ENCODE data around the gene ARHGEF12.

Gene ARHGEF12

DNA sequence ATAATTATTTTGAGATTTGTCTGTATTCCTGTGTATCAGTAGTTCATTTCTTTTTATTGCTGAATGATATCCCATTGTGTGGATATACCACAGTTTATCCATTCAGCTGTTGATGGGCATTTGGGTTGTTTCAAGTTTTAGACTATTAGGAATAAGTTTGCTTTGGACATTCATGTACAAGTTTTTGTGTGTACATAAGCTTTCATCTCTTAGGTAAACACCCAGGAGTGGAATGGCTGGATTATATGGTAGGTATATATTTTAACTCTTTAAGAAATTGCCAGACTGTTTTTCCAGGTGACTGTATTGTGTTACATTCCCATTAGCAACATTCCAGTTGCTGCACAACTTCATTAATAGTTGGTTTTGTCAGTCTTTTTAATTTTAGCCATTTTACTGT lies 52.0 kb downstream of the ARHGEF12 start:
- no peak for DNase-seq (ENCODE audit: low spot score)

GRCh38 chr11:120389693-120390584 lies 53.7 kb downstream of the ARHGEF12 start:
- DNase-seq (ENCODE audit: low spot score), result no peak

DNA sequence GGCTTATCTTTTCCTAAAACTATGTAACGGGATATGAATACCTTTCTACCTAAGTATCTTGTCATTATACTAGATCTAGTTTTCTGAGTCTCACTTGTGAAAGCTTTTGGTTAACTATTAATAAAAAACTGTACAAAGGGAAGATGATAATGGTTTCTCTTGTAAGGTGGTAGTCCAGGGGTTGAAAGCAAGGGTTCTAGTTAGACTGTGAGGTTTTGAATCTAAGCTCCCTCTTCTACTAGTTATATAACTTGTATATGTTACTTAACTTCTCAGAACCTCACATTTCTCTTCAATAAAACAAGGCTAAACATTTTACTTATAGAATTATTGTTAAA lies 54.3 kb downstream of the ARHGEF12 start:
- no peak for DNase-seq (ENCODE audit: low spot score)

GRCh38 chr11:120391292-120391691 lies 55.1 kb downstream of the ARHGEF12 start:
- no peak for DNase-seq (ENCODE audit: low spot score)

GRCh38 chr11:120391854-120392253 lies 55.6 kb downstream of the ARHGEF12 start:
- no peak for DNase-seq (ENCODE audit: low spot score)

- DNase-seq (ENCODE audit: low spot score), result no peak
These were observed 56.1 kb downstream of the ARHGEF12 start for GRCh38 chr11:120392314-120392713.

- no peak for DNase-seq (ENCODE audit: low spot score)
These were observed 56.6 kb downstream of the ARHGEF12 start for GRCh38 chr11:120392793-120393192.

DNA sequence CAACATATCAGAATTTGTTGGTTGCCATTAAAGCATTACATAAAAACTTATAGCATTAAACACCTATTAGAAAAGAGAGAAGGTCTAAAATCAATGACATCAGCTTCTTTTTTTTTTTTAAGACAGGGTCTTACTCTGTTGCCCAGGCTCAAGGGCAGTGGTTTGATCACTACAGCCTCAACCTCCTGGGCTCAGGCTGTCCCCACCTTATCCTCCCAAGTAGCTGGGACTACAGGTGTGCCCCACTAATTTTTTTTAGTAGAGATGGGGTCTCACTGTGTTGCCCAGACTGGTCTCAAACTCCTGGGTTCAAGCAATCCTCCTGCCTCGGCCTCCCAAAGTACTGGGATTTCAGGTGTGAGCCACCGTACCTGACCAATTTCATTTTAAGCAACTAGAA lies 57.9 kb downstream of the ARHGEF12 start:
- DNase-seq (ENCODE audit: low spot score), result no peak

GRCh38 chr11:120395778-120396177 lies 59.6 kb downstream of the ARHGEF12 start:
- no peak for DNase-seq (ENCODE audit: low spot score)

- DNase-seq (ENCODE audit: low spot score), result no peak
These were observed 61.9 kb downstream of the ARHGEF12 start for GRCh38 chr11:120398132-120398531.

DNA sequence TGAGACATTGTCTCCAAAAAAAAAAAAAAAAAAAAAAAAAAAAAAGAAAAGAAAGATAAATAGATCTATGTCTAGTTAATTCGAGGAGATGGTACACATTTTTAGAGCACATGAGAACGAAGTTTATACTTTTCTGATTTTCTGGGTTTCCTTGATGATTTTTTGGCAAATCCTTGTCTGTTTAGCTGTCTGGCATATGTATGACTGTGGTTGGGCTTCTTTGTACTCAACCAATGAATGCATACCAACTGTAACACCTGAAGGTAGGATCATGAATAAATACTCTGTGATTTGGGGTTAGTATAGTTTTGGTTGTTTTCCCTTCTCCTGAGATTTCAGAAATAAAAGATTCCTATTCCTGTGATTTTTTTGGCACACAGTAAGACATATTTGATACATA lies 63.1 kb downstream of the ARHGEF12 start:
- DNase-seq (ENCODE audit: low spot score), result no peak

DNA sequence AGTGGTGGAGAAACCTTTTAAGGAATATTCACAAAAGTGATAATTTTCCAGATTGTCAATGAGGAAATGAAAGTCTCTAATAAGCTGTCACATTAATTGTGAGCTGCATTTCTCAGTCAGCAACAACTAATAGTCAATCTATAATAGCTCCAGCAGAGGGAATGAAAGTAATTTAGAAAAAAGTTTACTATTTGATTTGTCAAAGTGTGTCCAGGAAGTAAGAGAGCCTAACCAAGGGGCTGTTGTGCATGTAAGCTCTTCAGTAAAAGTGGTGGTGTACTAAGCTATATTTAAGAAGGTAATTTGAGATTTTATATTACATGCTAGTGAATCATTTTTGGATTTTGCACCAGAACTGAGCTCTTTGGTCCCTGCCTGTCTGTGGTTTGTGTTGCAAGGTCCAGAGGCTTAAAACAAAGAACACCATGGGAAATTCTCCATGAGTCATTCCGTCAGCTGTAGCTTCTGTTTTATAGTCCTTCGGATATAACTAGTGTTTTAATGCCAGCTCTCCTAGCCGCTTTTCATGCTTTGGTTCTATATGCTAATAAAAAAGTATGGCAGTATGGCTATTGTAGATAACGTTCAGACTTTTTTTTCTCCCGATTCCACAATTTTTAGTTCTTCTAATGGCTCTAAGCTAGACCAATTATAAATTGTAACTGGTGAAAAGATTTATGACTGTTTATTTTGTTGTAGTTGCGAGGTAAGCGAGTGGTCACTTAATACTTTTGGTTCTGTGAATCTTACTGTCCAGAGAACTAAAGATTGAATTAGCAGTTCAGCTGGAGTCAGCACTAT lies 64.6 kb downstream of the ARHGEF12 start:
- DNase-seq (ENCODE audit: low spot score), result no peak

DNA sequence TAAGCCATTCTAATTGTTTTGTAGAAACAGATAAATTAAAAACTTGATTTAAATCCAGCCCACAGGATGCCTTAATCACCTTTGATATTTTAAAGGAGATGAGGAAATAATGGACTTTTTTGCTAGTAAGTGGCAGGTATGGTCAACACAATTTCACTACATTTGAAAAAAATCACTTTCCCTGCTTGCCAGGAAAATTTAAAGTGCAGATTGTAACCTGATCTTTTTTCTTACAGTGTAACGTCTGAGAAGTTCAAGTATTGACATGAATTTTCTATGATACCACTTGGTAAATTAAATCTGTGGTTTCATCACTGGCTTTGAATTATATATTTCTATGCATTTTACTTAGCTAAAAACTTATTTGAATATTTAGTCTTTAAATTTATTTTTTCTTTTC lies 65.3 kb downstream of the ARHGEF12 start:
- DNase-seq (ENCODE audit: low spot score), result no peak

- DNase-seq (ENCODE audit: low spot score), result no peak
These were observed 67.8 kb downstream of the ARHGEF12 start for GRCh38 chr11:120403966-120404365.

- no peak for DNase-seq (ENCODE audit: low spot score)
These were observed 68.3 kb downstream of the ARHGEF12 start for GRCh38 chr11:120404495-120404894.

GRCh38 chr11:120409655-120410054 lies 73.4 kb downstream of the ARHGEF12 start:
- DNase-seq (ENCODE audit: low spot score), result no peak

- DNase-seq (ENCODE audit: low spot score), result no peak
These were observed 74.6 kb downstream of the ARHGEF12 start for GRCh38 chr11:120410622-120411380.

GRCh38 chr11:120413480-120413879 lies 77.3 kb downstream of the ARHGEF12 start:
- no peak for DNase-seq (ENCODE audit: low spot score)

GRCh38 chr11:120420572-120420971 lies 84.4 kb downstream of the ARHGEF12 start:
- no peak for DNase-seq (ENCODE audit: low spot score)

DNA sequence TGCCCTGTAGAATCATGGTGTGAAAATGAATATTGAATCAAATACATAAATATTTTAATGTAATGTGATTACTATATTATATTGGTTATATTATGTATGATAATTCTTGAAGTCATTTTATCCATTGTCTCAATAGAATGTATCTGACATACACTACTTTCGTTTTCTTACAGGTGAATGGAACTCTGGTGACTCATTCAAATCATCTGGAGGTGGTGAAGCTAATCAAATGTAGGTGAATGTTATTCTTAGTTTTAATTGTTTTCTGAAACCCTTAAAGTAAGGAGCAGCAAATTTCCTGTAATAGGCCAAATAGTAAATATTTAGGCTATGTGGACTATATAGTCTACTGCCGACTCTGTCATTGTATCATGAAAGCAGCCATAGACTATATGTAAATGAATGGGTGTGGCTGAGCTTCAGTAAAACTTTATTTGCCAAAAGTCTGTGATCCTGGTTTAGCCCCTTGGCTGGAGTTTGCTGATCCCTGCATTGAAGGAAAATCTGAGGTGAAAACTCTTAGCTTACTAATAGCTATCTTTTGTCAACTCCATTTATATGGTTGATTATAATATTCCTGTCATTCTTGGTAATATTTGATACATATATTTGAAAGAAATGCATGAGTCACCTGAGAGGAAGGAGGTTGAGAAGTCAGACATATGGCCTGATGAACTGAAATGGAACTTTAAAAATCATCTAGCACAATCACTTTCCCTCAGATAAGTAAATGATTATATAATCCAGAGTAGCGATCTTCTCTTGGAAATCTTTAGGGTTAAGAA lies 88.2 kb downstream of the ARHGEF12 start:
- DNase-seq (ENCODE audit: low spot score), result no peak

DNA sequence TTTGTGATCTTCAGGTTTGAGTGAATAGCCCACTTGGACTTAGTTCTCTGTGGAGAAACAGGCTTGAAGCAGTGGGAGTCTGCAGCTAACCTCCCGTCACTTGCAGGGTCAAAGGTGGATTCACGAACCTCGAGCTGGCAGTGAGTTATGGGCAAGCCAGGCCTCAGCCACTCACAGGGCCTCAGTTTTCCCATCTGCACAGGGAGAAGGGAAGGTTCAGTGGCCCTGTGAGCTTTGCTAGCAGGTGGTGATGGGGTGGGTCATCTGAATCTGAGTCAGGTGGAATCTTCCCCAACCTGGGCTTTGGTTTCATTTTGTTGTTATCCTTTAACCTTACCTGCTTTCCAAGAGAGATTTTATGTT lies 88.7 kb downstream of the ARHGEF12 start:
- no peak for DNase-seq (ENCODE audit: low spot score)

DNA sequence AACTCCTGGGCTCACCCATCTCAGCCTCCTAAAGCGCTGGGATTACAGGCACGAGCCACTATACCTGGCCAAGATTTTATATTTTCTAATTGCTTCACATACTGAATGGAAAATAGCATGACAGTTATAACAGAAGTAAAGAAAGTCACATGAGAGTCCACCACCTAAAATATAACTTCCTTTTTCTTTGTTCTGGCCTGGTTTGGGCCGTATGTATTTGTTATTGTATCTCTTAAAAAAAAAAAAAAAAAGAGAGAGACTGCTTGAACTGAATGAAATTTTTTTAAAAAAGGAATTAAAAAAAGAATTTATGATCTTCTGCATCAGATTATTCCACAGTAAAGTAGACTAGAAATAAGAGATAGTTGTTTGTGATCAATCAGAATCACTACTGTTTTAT lies 89.3 kb downstream of the ARHGEF12 start:
- no peak for DNase-seq (ENCODE audit: low spot score)

All from activated CD4-positive, alpha-beta T cell treated with anti-CD3 and anti-CD28 coated beads, Interleukin-2, Interleukin-4, amounts not matched to agents 100 ng/mL and 50 ng/mL, durations not matched to agents 16 hours and 8 hours (primary cell).